Kidney tubule cell (primary cell): ENCODE results near the gene LDLRAD4.
"Not testable (repeated sequence)": the region's sequence is repeated elsewhere in the genome, so short reads cannot be mapped to it uniquely, and the experiment has no call there.

ENCODE experiments used
- DNase-seq: peaks from one replicate; pipeline ENCODE4 v3.0.0-alpha.2; 2018; ENCODE audit warnings: low spot score

Gene LDLRAD4

DNA sequence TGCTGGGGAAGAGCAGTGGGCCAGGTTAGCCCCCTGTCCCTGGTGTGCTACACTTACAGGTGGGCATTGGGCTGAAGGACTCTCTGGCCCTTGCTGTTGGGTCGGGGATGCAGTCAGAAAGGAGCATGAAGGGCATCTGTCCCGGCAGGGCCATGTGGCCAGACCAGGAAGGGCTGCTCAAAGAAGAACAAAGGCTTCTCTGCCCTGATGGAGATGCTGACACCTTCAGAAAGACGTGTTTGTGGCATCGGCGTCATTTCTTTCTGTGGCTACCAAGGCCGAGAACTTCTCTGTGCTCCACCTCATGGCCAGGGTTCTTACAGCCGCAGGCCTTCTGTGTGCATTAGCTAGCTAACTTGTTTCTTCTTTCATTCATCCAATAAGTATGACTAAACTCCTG is 268.7 kb downstream of the LDLRAD4 start:
- no peak for DNase-seq

GRCh38 chr18:13488281-13488929 is 269.8 kb downstream of the LDLRAD4 start:
- no peak for DNase-seq

DNA sequence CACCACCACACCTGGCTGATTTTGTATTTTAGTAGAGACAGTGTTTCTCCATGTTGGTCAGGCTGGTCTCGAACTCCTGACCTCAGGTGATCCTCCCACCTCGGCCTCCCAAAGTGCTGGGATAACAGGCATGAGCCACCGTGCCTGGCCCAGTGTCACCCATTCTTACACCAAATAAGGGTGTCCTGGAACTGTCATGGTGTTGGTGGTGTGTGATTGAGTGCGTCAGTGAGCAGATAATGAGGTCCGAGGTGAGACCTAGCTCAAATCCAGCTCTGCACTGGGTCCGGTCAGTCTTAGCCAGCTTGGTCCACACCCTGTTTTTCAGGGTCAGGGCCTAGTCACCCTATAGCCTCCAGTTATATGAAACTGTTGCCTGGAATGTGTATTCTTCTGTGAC is 270.7 kb downstream of the LDLRAD4 start:
- DNase-seq, result not testable (repeated sequence)

DNA sequence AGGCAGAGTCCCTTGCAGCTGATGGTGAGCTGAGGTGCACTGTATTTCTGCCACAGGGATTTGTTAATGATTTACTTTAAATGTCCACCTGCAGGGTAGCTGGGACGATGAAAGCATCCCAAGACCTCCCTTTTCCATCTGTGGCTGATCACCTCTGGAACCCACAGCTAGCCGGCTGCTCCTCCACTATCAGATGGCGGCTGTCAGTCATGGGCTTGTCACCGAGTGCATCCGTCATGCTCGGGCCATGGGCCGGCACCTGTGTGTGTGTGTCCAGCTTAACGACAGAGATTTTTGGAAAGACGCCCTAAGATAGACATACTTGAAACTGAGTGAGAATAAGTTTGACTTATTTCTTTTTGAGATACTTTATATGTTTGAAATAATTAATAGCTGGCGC is 272.6 kb downstream of the LDLRAD4 start:
- DNase-seq, result no peak

DNA sequence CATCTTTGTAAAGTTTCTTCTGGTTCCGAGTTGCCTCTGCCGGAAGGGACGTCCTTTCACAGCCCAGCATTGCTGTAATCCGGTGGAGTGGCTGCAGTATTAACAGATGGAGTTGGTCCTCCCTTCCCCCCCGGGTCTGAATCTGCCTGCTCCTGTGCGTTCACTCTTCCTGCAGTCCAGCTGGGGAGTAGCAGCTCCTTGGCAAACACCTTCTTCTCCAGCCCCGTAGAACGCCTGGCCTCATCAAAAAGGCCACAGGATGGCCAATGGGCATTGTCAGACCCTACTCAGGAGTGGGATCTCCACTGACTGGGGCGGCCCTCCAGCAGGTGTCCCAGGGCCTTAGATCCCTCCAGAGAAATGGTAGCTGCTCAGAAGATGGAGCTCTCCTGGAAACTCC is 273.8 kb downstream of the LDLRAD4 start:
- no peak for DNase-seq

DNA sequence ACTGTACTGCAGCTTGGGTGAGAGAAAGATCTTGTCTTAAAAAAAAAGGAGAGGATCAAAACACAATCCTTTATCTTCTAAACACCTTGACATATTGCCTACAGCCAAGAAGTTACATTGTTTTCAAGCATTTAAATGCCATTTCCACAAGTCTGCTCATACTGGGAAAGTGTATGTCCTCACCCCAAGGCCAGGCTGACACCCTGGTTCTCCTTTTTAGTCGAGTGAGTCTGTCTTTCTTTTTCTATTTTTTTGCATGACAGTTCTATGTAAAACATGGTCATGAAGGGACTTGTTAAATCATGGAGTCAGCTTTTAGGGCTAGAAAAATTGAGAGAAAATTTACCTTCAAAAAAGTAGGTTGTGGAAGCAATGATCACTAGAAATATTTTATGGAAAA is 274.5 kb downstream of the LDLRAD4 start:
- no peak for DNase-seq

DNA sequence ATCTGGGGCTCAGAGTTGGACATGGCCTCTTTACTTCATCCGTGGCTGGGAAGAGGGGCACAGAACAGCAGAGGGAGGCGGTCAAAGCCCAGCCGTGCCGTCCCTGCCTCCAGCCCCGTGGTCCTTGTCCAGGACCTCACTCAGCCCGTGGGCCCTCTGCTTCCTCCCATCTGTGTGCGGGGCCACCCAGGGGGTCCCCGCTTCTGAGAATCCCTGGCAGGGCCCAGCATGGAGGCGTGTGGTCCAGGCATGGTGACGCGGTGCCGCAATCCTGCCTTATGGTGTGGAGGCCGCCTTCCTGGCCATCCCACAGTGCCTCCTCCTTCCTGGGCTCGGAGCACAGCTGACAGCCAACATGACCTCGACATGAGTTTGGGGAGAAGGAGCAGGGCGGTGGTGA is 275.2 kb downstream of the LDLRAD4 start:
- no peak for DNase-seq

DNA sequence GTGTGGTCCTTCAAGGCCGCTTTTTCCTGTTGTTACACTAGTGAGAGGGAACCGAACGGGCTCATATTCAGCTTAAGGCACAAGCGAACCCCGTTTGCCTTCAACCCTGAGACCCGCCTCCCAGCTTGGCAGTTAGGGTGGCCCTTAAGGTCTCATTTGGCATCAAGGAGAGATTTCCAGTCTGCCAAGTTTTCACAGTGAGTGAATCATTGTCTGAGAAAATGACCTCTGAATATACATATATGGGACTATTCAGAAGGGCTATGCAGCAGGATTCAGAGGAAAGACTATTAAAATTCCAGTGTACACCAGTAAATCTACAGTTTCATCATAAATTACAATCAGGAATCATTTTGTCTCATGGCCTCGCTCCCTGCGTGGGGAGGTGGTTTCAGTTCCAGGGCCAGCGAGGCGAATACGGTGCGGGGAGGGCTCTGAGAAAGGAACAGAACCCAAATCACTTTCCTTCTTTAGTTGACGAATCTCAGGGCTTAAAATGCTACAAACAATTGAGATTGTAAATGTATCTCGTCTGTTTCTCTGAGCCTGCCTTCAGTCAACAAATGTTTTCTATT is 276.4 kb downstream of the LDLRAD4 start:
- peak; percentile 14 for DNase-seq

GRCh38 chr18:13495961-13496360 is 277.4 kb downstream of the LDLRAD4 start:
- DNase-seq, result no peak

GRCh38 chr18:13496691-13497281 is 278.2 kb downstream of the LDLRAD4 start:
- no peak for DNase-seq

DNA sequence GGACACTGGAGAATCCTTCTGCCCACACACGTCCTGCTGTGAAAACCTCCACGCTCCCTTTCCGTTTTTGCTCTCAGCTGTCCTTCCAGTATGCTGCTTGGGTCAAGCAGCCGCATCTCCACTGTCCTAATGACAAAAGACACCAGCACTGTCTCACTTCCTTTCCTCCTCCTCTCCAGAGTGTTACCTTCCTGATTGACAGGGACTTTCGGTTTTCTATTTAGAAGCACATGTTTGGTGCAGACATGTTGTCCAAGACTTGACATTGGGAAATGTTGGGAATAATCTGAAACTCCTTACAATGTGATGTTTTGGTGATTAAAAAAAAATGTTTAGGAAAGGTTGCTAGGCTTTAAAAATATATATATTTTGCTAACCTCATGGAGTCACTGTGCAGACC is 281.2 kb downstream of the LDLRAD4 start:
- peak; percentile 6 for DNase-seq

DNA sequence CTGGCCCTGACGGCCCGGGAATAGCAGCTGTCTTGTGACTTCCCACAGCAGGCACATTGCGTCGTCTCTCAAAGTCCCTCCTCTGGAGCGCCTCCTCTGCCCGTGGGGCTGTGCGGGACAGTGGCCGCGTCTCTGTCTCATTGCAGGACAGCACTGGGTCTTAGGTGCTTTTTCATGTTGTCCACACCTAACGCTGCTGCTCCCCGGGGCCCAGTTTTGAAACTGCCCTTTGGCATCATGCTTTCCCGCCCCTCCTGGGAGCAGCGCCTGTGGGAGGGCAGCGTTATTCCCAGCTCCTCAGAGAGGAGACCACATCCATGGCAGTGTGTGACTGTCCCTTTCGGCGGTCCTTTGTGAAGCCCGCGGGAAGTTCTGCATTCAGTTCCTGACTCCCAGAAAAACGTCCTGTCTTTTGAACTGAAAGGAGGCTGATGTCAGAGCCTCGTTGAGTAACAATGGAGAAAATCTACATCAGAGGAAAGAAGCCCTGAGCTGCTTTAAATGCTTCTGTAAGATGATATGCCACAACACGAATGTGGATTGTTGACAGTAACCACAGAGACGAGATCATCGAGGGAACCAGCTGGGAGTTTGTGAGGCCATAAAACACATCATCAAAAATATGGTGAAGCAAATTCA is 281.8 kb downstream of the LDLRAD4 start:
- peak; percentile 80 for DNase-seq

DNA sequence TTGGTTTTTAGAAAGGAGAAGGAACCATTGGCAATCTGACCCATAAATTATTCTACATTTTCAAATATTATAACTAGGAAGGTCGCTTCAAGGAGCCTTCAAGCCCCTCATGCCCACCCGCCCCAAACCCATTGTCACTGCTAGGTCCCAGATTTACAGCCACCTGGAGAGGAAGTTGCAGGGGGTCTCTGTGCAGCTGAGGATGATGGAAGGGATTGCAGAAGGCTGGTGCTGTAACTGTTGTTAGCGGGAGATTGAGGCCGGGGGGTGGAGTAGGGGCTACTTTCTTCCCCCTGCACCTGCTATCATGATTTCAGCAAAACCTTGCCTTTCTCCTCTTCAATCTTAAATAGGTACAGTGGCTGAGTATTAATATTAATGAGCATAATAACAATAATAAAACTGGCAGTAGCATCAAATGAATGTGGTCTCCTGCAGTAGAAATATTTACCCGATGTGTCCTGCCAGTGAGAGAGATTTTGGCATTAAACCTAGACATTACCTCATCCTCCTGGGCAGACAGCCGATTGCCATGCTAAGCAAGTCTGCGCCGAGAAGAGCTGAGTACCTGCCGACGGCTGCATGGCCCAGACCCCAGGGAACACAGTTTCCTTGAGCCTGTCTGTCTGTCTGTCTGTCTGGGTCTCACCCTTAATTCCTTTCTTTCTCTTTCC is 282.4 kb downstream of the LDLRAD4 start:
- DNase-seq, result peak; percentile 94

DNA sequence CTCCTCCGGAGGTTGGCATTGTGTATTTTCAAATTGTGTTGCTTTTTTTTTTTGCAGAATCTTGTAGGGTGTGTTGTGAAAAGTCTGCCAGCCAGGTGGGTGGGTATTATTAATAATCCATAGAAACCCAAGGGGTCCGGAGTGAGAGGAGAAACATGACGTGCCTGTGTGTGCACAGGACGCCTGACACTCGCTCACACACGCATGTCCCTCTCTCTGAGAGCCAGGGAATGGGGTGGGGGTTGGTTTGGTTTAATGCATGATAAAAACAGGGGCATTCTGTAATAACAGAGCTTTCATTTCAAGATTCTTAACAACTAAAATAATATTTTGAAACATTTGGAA is 283.0 kb downstream of the LDLRAD4 start:
- no peak for DNase-seq

- DNase-seq, result peak; percentile 50
Measured at GRCh38 chr18:13501891-13502290, 283.3 kb downstream of the LDLRAD4 start.

DNA sequence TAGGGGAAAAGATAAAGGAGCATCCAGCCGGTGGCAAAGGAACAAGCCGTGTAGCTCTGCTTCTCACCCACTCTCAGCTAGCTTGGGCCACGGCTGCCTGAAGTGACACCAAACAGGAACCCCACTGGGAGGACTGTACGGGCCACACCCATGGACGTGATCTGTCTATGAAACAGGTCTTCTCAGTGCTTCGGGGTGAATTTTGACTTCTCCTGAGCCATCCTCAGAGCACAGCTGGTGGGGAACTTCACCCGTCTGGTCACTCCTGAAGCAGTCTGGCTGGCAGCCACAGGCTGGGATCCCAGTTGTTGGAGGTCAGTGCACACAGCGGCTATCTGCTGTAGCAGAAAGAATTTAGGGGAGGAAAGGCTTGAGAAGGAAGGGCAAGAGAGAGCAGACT is 284.0 kb downstream of the LDLRAD4 start:
- peak; percentile 33 for DNase-seq

GRCh38 chr18:13503836-13504235 is 285.3 kb downstream of the LDLRAD4 start:
- no peak for DNase-seq

DNA sequence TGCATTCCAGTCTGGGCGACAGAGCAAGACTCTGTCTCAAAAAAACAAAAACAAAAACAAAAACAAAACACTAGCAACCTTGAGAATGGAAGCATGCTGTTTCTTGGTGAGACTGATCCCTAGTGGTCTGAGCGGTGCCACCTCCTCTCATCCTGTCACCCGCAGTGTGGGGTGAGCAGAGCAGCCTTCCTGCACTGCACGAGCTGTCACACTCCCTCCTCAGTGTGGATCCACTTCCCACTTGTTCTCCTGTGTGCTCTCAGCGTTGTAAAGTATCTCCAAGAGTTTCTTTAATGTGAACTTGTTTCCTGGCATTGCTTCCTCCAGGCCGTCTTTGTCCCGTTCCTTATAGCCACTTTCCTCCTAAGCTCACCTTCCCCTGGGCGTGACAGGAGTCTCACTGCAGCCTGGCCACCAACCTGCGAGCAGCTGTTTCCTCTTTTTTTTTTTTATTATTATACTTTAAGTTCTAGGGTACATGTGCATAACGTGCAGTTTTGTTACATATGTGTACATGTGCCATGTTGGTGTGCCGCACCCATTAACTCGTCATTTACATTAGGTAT is 287.3 kb downstream of the LDLRAD4 start:
- DNase-seq, result no peak

GRCh38 chr18:13510594-13510993 is 292.0 kb downstream of the LDLRAD4 start:
- DNase-seq, result no peak

DNA sequence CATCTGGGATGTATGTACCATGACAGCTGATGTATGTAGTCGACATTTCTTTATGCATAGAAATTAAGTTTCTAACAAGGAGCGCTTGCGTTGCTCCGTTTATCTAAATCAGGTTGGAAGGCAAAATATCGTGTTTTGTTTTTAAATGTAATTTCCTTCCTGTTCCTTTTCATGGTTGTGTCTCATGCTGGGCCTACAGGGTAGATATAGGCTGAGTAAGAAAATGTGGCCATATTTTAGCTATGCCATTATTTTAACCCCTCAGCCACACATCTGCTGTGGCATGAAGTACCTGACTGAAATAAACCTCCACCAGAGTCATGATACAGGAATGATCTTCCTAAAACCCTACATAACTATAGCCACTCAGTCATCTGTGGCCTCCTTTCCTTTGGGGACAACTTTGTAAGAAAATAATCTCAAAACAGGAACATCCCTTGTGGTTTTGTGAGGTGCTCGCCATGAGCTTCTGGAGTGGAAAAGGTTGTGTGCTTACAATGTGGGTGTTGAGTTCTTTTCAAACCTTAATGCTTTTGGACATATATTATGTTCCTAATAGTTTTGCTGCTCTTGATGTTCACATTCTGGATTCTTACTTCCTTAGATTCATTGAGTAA is 293.5 kb downstream of the LDLRAD4 start:
- no peak for DNase-seq

DNA sequence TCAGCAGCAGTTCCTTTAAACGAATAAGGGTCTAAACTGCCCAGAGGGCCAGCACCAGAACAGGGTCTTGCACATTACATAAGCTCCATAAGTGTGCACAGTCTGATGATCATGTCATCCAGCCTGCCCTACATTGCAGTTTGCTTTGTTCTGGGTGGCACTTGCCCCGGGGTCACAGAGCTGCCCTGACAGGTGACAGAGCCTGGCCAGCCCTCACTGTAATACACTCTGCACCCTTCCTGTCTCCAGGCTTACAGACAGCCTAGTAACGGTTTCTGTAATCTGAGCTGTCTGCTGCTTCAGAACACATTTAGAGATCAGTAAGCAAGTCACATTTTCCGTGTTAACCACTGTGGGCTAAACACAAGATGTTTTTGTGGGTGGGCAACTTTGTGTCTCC is 294.5 kb downstream of the LDLRAD4 start:
- DNase-seq, result no peak

GRCh38 chr18:13513481-13513880 is 294.9 kb downstream of the LDLRAD4 start:
- DNase-seq, result no peak
